SU-DHL-6 (cell line): ENCODE results near the gene PRSS21.

Experiments
- H2AFZ ChIP-seq: fragments of 200-600 bp; sonication (generic); 2 replicates; pipeline ENCODE4 v1.6.1; 2014; ENCODE audit warnings: low read depth, mild to moderate bottlenecking, moderate library complexity, mixed read lengths, antibody characterized with exemption, low read length; ENCODE audit not compliant: severe bottlenecking
- H3F3A ChIP-seq: fragments of 200-600 bp; shearing (Covaris generic); 2 replicates; pipeline ENCODE4 v1.6.0; 2016; ENCODE audit warnings: antibody characterized with exemption, mild to moderate bottlenecking; ENCODE audit not compliant: insufficient read depth
- H3K27ac ChIP-seq: fragments of 200-600 bp; sonication (generic); 2 replicates; pipeline ENCODE4 v1.5.1; 2016; ENCODE audit warnings: low read depth, mild to moderate bottlenecking, low read length, moderate library complexity, mixed read lengths
- H3K27me3 ChIP-seq: fragments of 200-600 bp; sonication (generic), shearing (Covaris generic); 2 replicates; pipeline ENCODE4 v1.6.0; 2014; ENCODE audit warnings: mild to moderate bottlenecking, low read length
- H3K36me3 ChIP-seq: fragments of 200-600 bp; sonication (generic); 2 replicates; pipeline ENCODE4 v1.6.1; 2014; ENCODE audit warnings: mild to moderate bottlenecking, low read length, mixed read lengths
- H3K4me2 ChIP-seq: fragments of 300-600, 200-600 bp; shearing (Covaris generic), sonication (generic); 2 replicates; pipeline ENCODE4 v1.6.0; 2014; ENCODE audit warnings: low read length, low read depth, mild to moderate bottlenecking; ENCODE audit not compliant: poor library complexity, severe bottlenecking
- H3K4me3 ChIP-seq: fragments of 200-600 bp; sonication (generic); 2 replicates; pipeline ENCODE4 v1.5.1; 2014; ENCODE audit warnings: antibody characterized with exemption, low read length, mild to moderate bottlenecking, mixed read lengths; ENCODE audit not compliant: insufficient read depth, poor library complexity, severe bottlenecking
- H3K79me2 ChIP-seq: fragments of 200-600 bp; sonication (generic); 2 replicates; pipeline ENCODE4 v1.6.1; 2014; ENCODE audit warnings: mild to moderate bottlenecking, low read length, moderate library complexity; ENCODE audit not compliant: insufficient read depth
- H3K9ac ChIP-seq: fragments of 200-600 bp; sonication (generic); 2 replicates; pipeline ENCODE4 v1.7.0; 2014; ENCODE audit warnings: mild to moderate bottlenecking, low read length
- H3K9me2 ChIP-seq: fragments of 200-600 bp; sonication (generic); replicated peaks from 2 replicates; pipeline ENCODE4 v1.6.1; 2014; ENCODE audit warnings: low read length; ENCODE audit not compliant: insufficient read depth
- H3K9me3 ChIP-seq: fragments of 200-600 bp; sonication (generic); 2 replicates; pipeline ENCODE4 v1.6.1; 2014; ENCODE audit warnings: low read length, mixed read lengths; ENCODE audit not compliant: insufficient read depth
- H4K20me1 ChIP-seq: fragments of 200-600 bp; sonication (generic); 2 replicates; pipeline ENCODE4 v1.6.1; 2014; ENCODE audit warnings: low read depth, mild to moderate bottlenecking, antibody characterized with exemption, low read length, moderate library complexity, mixed read lengths
- CTCF ChIP-seq: fragments of 200-600 bp; sonication (generic); IDR thresholded peaks from one replicate; pipeline ENCODE4 v1.5.1; 2017; ENCODE audit warnings: antibody characterized with exemption, mild to moderate bottlenecking, low read length, moderate library complexity; ENCODE audit not compliant: insufficient read depth, poor library complexity, severe bottlenecking
- EZH2phosphoT487 ChIP-seq: fragments of 200-600 bp; sonication (generic), shearing (Covaris generic); conservative IDR thresholded peaks from 2 replicates; pipeline ENCODE4 v1.6.1; 2018; ENCODE audit warnings: mild to moderate bottlenecking, antibody characterized with exemption, low read length, moderate library complexity, mixed read lengths

The PRSS21 gene

GRCh38 chr16:2867987-2868789 lies 51.2 kb downstream of the PRSS21 start:
- peak overlapping the region; percentile 46 for H3K27ac ChIP-seq

More at GRCh38 chr16:2867987-2868789, 51.2 kb downstream of the PRSS21 start:
- no peaks in the 10 kb centered on the region for H4K20me1 ChIP-seq
- no peaks in the 10 kb centered on the region for H3K27me3 ChIP-seq
- H2AFZ ChIP-seq = peak overlapping the region; percentile 91
- peak overlapping the region; percentile 62 for H3K9ac ChIP-seq
- peak overlapping the region; percentile 71 for H3K4me2 ChIP-seq
- H3K9me2 ChIP-seq = no peaks in the 10 kb centered on the region
- H3K4me3 ChIP-seq = peak overlapping the region; percentile 56
- TF ChIP-seq CTCF (peak; percentile 77), EZH2phosphoT487 (no peak)
- H3K9me3 ChIP-seq = no peaks in the 10 kb centered on the region
- no peaks in the 10 kb centered on the region for H3K36me3 ChIP-seq
- peaks cover 4% of the 10 kb centered on the region; the same call in 1 of the 2 replicates for H3F3A ChIP-seq
- no peaks in the 10 kb centered on the region for H3K79me2 ChIP-seq
